Chondrocyte (in vitro differentiated cells): Measurements from ENCODE around the gene SLC22A5. TPM values are rescaled to one million over a fixed set of nuclear protein-coding genes. Genes with fewer than 3 reads are reported as not detected.
"Not testable (repeated sequence)": the region's sequence is repeated elsewhere in the genome, so short reads cannot be mapped to it uniquely, and the experiment has no call there.

Experiments used
- DNase-seq: peaks from one replicate; pipeline ENCODE4 v3.0.0; 2021; ENCODE audit warnings: mixed read lengths, low spot score
- H3K27ac Mint-ChIP-seq: one replicate; pipeline ENCODE4 v1.8.0; 2021; ENCODE audit warnings: mild to moderate bottlenecking, moderate library complexity, mixed read lengths; ENCODE audit not compliant: unreplicated experiment
- H3K27me3 Mint-ChIP-seq: 2 replicates; pipeline ENCODE4 v1.8.0; 2021; ENCODE audit warnings: low read depth, mixed read lengths
- H3K36me3 Mint-ChIP-seq: 2 replicates; pipeline ENCODE4 v1.8.0; 2021; ENCODE audit warnings: low read depth, mixed read lengths
- H3K4me1 Mint-ChIP-seq: 2 replicates; pipeline ENCODE4 v1.8.0; 2021; ENCODE audit warnings: low read depth, mild to moderate bottlenecking, mixed read lengths
- H3K4me3 Mint-ChIP-seq: one replicate; pipeline ENCODE4 v1.8.0; 2021; ENCODE audit warnings: mild to moderate bottlenecking, moderate library complexity, mixed read lengths; ENCODE audit not compliant: unreplicated experiment
- H3K9me3 Mint-ChIP-seq: 2 replicates; pipeline ENCODE4 v1.8.0; 2021; ENCODE audit warnings: low read depth, mixed read lengths
- CTCF ChIP-seq: fragments of 200-600 bp; sonication (generic); IDR thresholded peaks from 2 replicates; pipeline ENCODE4 v1.5.0; 2021; ENCODE audit warnings: antibody characterized with exemption, mild to moderate bottlenecking, moderate library complexity
- total RNA-seq: library from RNA; stranded (reverse); gene quantifications from 3 replicates; pipeline ENCODE4 v1.2.1, GENCODE V29; 2021

The SLC22A5 gene
- total RNA-seq, 1 donor from 2014 or later: 6.1 TPM

GRCh38 chr5:132414634-132415378, 45.3 kb downstream of the SLC22A5 start:
- Mint-ChIP-seq H3K36me3 (no peaks in the 10 kb centered on the region), H3K27ac (peak overlapping the region; percentile 82), H3K9me3 (no peaks in the 10 kb centered on the region), H3K27me3 (no peaks in the 10 kb centered on the region), H3K4me1 (peaks cover 82% of the 10 kb centered on the region), H3K4me3 (peak overlapping the region; percentile 20)
- peak; percentile 7 for TF ChIP-seq CTCF
- no peak for DNase-seq

- H3K36me3 Mint-ChIP-seq, H3K4me3 Mint-ChIP-seq, H3K9me3 Mint-ChIP-seq, DNase-seq, H3K27me3 Mint-ChIP-seq: not testable (repeated sequence)
- Mint-ChIP-seq H3K4me1 (peaks cover 83% of the 10 kb centered on the region), H3K27ac (peak overlapping the region; percentile 46)
Observed at GRCh38 chr5:132415516-132415915, 46.0 kb downstream of the SLC22A5 start.

- peaks cover 88% of the 10 kb centered on the region for H3K4me1 Mint-ChIP-seq
- no peaks in the 10 kb centered on the region for H3K27me3 Mint-ChIP-seq
- no peak for TF ChIP-seq CTCF
- H3K9me3 Mint-ChIP-seq: no peaks in the 10 kb centered on the region
- no peak for DNase-seq
- H3K4me3 Mint-ChIP-seq: no peak overlapping the region
- H3K27ac Mint-ChIP-seq: no peak overlapping the region
- H3K36me3 Mint-ChIP-seq: peaks cover under 1% of the 10 kb centered on the region
Observed at GRCh38 chr5:132416306-132417009, 46.9 kb downstream of the SLC22A5 start.

- Mint-ChIP-seq H3K4me3 (no peak overlapping the region), H3K9me3 (no peaks in the 10 kb centered on the region), H3K4me1 (peaks cover 86% of the 10 kb centered on the region), H3K27me3 (no peaks in the 10 kb centered on the region), H3K36me3 (peaks cover 2% of the 10 kb centered on the region), H3K27ac (peak overlapping the region; percentile 38)
- no peak for DNase-seq
- no peak for TF ChIP-seq CTCF
Observed at GRCh38 chr5:132417010-132417439, 47.5 kb downstream of the SLC22A5 start.

GRCh38 chr5:132417461-132417860, 48.0 kb downstream of the SLC22A5 start:
- Mint-ChIP-seq H3K9me3 (no peaks in the 10 kb centered on the region), H3K4me1 (peaks cover 84% of the 10 kb centered on the region), H3K27me3 (no peaks in the 10 kb centered on the region), H3K36me3 (peaks cover 2% of the 10 kb centered on the region), H3K27ac (peak overlapping the region; percentile 38), H3K4me3 (no peak overlapping the region)
- no peak for DNase-seq
- no peak for TF ChIP-seq CTCF
